HG03565 (cell line): ENCODE measurements around the gene MUC3A.
"Not testable (repeated sequence)": the region's sequence is repeated elsewhere in the genome, so short reads cannot be mapped to it uniquely, and the experiment has no call there.

Source experiments
- ATAC-seq: cut with Tn5 transposase; IDR thresholded peaks from one replicate; pipeline ENCODE4 v1.9.1; 2021; ENCODE audit warnings: mild to moderate bottlenecking, moderate library complexity; ENCODE audit not compliant: unreplicated experiment

The MUC3A gene

GRCh38 chr7:100949227-100949932 lies at the start of gene MUC3A:
TSS of gene MUC3A (plus strand) at chr7:100949534. CDS start at chr7:100949625, 91 bp downstream.
- ATAC-seq, result no peak

- ATAC-seq, result no peak
Observed at GRCh38 chr7:100900978-100901377, 48.4 kb upstream of the MUC3A start.

- ATAC-seq, result no peak
Observed at GRCh38 chr7:100901921-100902332, 47.4 kb upstream of the MUC3A start.

- ATAC-seq, result no peak
Observed at GRCh38 chr7:100902638-100903037, 46.7 kb upstream of the MUC3A start.

- ATAC-seq, result no peak
Observed at GRCh38 chr7:100908512-100908911, 40.8 kb upstream of the MUC3A start.

GRCh38 chr7:100910443-100910842 lies 38.9 kb upstream of the MUC3A start:
- not testable (repeated sequence) for ATAC-seq

GRCh38 chr7:100911484-100911883 lies 37.9 kb upstream of the MUC3A start:
- no peak for ATAC-seq

- no peak for ATAC-seq
Observed at GRCh38 chr7:100914208-100914878, 35.0 kb upstream of the MUC3A start.

GRCh38 chr7:100914879-100915447 lies 34.4 kb upstream of the MUC3A start:
- no peak for ATAC-seq

- ATAC-seq, result not testable (repeated sequence)
Observed at GRCh38 chr7:100919335-100919734, 30.0 kb upstream of the MUC3A start.

GRCh38 chr7:100919779-100920437 lies 29.4 kb upstream of the MUC3A start:
- not testable (repeated sequence) for ATAC-seq

GRCh38 chr7:100921039-100921438 lies 28.3 kb upstream of the MUC3A start:
- ATAC-seq, result no peak

- ATAC-seq, result not testable (repeated sequence)
Observed at GRCh38 chr7:100923616-100924015, 25.7 kb upstream of the MUC3A start.

- ATAC-seq, result no peak
Observed at GRCh38 chr7:100929808-100930174, 19.5 kb upstream of the MUC3A start.

- no peak for ATAC-seq
Observed at GRCh38 chr7:100933734-100934133, 15.6 kb upstream of the MUC3A start.

- ATAC-seq, result not testable (repeated sequence)
Observed at GRCh38 chr7:100935381-100935780, 14.0 kb upstream of the MUC3A start.

GRCh38 chr7:100936167-100936566 lies 13.2 kb upstream of the MUC3A start:
- not testable (repeated sequence) for ATAC-seq

GRCh38 chr7:100942045-100942774 lies 7.1 kb upstream of the MUC3A start:
- no peak for ATAC-seq

GRCh38 chr7:100943693-100944092 lies 5.6 kb upstream of the MUC3A start:
- no peak for ATAC-seq

GRCh38 chr7:100944138-100944537 lies 5.2 kb upstream of the MUC3A start:
- ATAC-seq, result no peak

GRCh38 chr7:100946111-100946510 lies 3.2 kb upstream of the MUC3A start:
- no peak for ATAC-seq
